Osteoblast (primary cell): Measurements from ENCODE around the gene ZNF396. TPM values are rescaled to one million over a fixed set of nuclear protein-coding genes. Genes with fewer than 3 reads are reported as not detected.

Source experiments
- DNase-seq: peaks from one replicate; pipeline ENCODE4 v3.0.0; 2011; ENCODE audit warnings: low spot score, mixed read lengths; ENCODE audit not compliant: insufficient read length; ENCODE audit errors: missing footprints
- H2AFZ ChIP-seq: 2 replicates; pipeline ENCODE4 v1.6.0; 2011; ENCODE audit warnings: mild to moderate bottlenecking, low read length
- H3K27ac ChIP-seq: 2 replicates; pipeline ENCODE4 v1.5.1; 2011; ENCODE audit warnings: mild to moderate bottlenecking, low read depth, low read length, moderate library complexity
- H3K27me3 ChIP-seq: 2 replicates; pipeline ENCODE4 v1.6.0; 2012; ENCODE audit warnings: mild to moderate bottlenecking, control low read depth, inconsistent platforms, low read length, moderate library complexity; ENCODE audit not compliant: insufficient read depth
- H3K36me3 ChIP-seq: 2 replicates; pipeline ENCODE4 v1.5.1; 2011; ENCODE audit warnings: mild to moderate bottlenecking, low read length, control low read depth, moderate library complexity; ENCODE audit not compliant: insufficient read depth
- H3K4me1 ChIP-seq: 2 replicates; pipeline ENCODE4 v1.5.1; 2011; ENCODE audit warnings: mild to moderate bottlenecking, low read length, control low read depth, moderate library complexity; ENCODE audit not compliant: insufficient read depth
- H3K4me2 ChIP-seq: 2 replicates; pipeline ENCODE4 v1.6.0; 2011; ENCODE audit warnings: mild to moderate bottlenecking, low read length; ENCODE audit not compliant: insufficient read depth
- H3K4me3 ChIP-seq: fragments of 200-600 bp; sonication (generic); 3 replicates; pipeline ENCODE4 v1.5.1; 2012; ENCODE audit warnings: mild to moderate bottlenecking, low read length, inconsistent platforms; ENCODE audit not compliant: insufficient read depth
- H3K79me2 ChIP-seq: 2 replicates; pipeline ENCODE4 v1.6.0; 2012; ENCODE audit warnings: mild to moderate bottlenecking, low read length, control low read depth, inconsistent platforms; ENCODE audit not compliant: insufficient read depth
- H3K9me3 ChIP-seq: 2 replicates; pipeline ENCODE4 v1.5.1; 2011; ENCODE audit warnings: low read depth, low read length, control low read depth
- H4K20me1 ChIP-seq: 2 replicates; pipeline ENCODE4 v1.6.0; 2012; ENCODE audit warnings: mild to moderate bottlenecking, low read length, control low read depth; ENCODE audit not compliant: insufficient read depth
- total RNA-seq: library from RNA; depleted of rRNA; stranded (reverse); fragments of >200 nt; gene quantifications from 2 replicates; pipeline ENCODE4 v1.2.3, GENCODE V29; 2012
- TF ChIP-seq, protein P1 (sequence below): IDR thresholded peaks from 2 replicates; pipeline ENCODE4 v1.5.1; 2011; ENCODE audit warnings: mild to moderate bottlenecking, low read depth, low read length, moderate library complexity; ENCODE audit errors: extremely low read depth

The ZNF396 gene
- total RNA-seq, 1 donor = 3.3 TPM

DNA sequence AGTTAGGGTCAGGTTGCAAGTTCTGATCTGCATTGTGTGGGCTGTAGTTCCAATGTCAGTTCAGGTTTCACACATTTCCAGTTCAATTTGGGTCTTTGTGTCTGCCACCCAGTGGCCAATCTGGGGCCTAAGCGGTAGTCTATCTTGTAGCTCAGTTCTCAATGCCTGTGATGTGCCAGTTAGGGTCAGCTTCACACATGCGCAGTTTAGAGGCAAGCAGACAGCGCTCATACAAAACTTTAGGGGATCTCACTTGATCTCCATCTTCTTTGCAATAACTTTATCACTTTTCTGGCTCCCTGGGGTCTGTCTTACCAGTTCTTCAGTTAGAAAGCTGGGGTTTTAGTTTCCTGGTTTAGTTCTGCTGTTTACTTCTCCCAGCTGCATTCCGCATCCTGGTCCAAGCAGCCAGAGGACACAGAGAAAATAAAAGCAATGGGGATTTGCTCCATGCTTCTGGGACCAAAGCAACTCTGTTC, 22.0 kb downstream of the ZNF396 start:
- Histone ChIP-seq H3K27ac (no peak overlapping the region), H2AFZ (peak overlapping the region; percentile 80), H3K4me1 (no peaks in the 10 kb centered on the region), H3K4me3 (peak overlapping the region; percentile 61), H3K4me2 (peak overlapping the region; percentile 75), H3K9me3 (no peaks in the 10 kb centered on the region), H4K20me1 (no peaks in the 10 kb centered on the region), H3K79me2 (no peaks in the 10 kb centered on the region), H3K36me3 (no peaks in the 10 kb centered on the region), H3K27me3 (no peaks in the 10 kb centered on the region)
- TF ChIP-seq, protein P1, sequence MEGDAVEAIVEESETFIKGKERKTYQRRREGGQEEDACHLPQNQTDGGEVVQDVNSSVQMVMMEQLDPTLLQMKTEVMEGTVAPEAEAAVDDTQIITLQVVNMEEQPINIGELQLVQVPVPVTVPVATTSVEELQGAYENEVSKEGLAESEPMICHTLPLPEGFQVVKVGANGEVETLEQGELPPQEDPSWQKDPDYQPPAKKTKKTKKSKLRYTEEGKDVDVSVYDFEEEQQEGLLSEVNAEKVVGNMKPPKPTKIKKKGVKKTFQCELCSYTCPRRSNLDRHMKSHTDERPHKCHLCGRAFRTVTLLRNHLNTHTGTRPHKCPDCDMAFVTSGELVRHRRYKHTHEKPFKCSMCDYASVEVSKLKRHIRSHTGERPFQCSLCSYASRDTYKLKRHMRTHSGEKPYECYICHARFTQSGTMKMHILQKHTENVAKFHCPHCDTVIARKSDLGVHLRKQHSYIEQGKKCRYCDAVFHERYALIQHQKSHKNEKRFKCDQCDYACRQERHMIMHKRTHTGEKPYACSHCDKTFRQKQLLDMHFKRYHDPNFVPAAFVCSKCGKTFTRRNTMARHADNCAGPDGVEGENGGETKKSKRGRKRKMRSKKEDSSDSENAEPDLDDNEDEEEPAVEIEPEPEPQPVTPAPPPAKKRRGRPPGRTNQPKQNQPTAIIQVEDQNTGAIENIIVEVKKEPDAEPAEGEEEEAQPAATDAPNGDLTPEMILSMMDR = peak; percentile 91
- DNase-seq = peak; percentile 86

DNA sequence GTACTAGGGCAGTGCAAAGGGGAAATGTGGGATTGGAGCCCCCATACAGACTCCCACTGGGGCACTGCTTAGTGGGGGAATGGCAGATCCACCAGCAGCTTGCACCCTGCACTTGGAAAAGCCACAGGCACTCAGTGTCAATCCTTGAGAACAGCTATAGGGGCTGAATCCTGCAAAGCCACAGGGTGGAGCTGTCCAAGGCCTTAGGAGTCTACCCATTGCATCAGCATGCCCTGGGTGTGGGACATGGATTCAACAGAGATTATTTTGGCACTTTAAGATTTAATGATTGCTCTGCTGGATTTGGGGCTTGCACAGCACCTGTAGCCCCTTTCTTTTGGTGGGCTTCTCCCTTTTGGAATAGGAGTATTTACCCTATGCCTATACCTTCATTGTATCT, 24.4 kb downstream of the ZNF396 start:
- H4K20me1 ChIP-seq = no peaks in the 10 kb centered on the region
- no peaks in the 10 kb centered on the region for H3K27me3 ChIP-seq
- H3K4me3 ChIP-seq = no peak overlapping the region
- no peaks in the 10 kb centered on the region for H3K9me3 ChIP-seq
- TF ChIP-seq, protein P1 = no peak
- no peak overlapping the region for H2AFZ ChIP-seq
- no peak overlapping the region for H3K4me2 ChIP-seq
- H3K27ac ChIP-seq = no peak overlapping the region
- DNase-seq = no peak
- no peaks in the 10 kb centered on the region for H3K79me2 ChIP-seq
- H3K36me3 ChIP-seq = no peaks in the 10 kb centered on the region
- no peaks in the 10 kb centered on the region for H3K4me1 ChIP-seq

DNA sequence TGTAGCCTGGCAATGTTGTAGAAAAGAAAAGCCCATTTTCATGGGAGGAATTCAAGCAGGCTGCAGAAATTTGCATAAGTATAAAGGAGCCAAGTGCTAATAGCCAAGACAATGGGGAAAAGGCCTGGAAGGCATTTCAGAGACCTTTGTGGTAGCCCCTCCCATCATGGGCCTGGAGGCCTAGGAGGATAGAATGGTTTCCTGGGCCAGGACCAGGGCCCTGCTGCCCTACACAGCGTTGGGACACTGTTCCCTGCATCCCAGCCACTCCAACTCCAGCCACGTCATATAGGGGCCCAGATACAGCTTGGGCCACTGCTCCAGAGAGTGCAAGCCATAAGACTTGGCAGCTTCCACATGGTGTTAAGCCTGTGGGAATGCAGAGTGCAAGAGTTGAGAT, 24.9 kb downstream of the ZNF396 start:
- H3K36me3 ChIP-seq = no peaks in the 10 kb centered on the region
- H3K9me3 ChIP-seq = no peaks in the 10 kb centered on the region
- H3K27ac ChIP-seq = no peak overlapping the region
- no peaks in the 10 kb centered on the region for H3K27me3 ChIP-seq
- H4K20me1 ChIP-seq = no peaks in the 10 kb centered on the region
- H3K4me3 ChIP-seq = no peak overlapping the region
- DNase-seq = no peak
- H2AFZ ChIP-seq = no peak overlapping the region
- no peak overlapping the region for H3K4me2 ChIP-seq
- H3K4me1 ChIP-seq = no peaks in the 10 kb centered on the region
- TF ChIP-seq, protein P1 = no peak
- H3K79me2 ChIP-seq = no peaks in the 10 kb centered on the region

DNA sequence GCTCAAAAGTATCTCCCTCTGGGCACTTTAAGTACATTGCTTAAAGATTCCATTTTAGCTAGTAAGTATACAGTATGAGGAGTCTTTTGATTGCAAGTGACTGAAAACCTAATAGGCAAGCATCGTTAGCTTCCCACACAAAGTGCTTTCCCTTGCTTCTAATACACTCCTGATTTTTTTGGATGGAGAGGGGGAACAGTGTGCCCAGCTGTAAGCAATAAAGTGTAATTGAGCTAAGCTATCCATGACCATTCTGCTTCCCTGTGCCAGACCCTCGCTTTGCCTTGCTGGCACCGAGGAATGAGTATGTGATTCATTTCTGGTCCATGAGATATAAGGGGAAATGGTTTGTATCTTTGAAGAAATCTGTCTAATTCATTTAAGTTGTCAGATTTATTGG, 29.1 kb downstream of the ZNF396 start:
- Histone ChIP-seq H3K27ac (no peak overlapping the region), H3K9me3 (no peaks in the 10 kb centered on the region)
- TF ChIP-seq, protein P1 = no peak

More for the DNA sequence above, 29.1 kb downstream of the ZNF396 start:
- no peak for DNase-seq
- H3K4me3 ChIP-seq = no peak overlapping the region
- no peaks in the 10 kb centered on the region for H3K36me3 ChIP-seq
- H3K4me2 ChIP-seq = no peak overlapping the region
- H2AFZ ChIP-seq = no peak overlapping the region
- H3K79me2 ChIP-seq = peaks cover 17% of the 10 kb centered on the region
- peaks cover 17% of the 10 kb centered on the region for H3K4me1 ChIP-seq
- H4K20me1 ChIP-seq = peaks cover 10% of the 10 kb centered on the region
- H3K27me3 ChIP-seq = no peaks in the 10 kb centered on the region
